ENCODE results near the gene SYT17.

SYT17 gene

DNA sequence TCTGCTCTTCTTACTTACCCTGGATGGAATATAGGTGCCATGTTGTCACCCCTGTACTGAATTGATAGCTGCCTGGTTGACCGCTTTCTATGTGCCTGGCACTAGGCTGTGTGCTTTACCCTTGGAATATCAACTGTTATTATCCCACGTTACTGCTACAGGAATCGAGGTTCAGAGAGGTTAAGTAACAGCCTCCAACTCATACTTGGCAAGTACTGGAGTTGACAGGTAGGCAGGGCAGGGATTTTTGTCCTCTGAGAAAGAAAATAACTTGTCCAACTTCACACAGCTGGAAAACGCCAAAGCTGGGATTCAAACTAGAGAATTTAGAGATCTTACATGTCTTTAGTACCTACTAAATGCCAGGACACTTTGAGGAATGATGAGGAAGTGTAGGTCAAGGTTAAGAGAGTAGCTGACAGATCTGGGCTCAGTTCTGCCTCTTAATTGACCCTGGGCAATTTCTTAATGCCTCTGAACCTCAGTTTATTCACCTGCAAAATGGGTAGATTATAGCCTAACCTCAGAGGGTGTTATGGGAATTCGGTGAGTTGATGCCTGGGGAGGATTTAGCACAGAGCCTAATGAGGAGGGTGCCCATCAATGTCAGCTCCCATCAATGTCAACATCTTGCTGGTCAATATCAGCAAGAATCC is 28.5 kb upstream of the SYT17 start:
- no peak for DNase-seq

DNA sequence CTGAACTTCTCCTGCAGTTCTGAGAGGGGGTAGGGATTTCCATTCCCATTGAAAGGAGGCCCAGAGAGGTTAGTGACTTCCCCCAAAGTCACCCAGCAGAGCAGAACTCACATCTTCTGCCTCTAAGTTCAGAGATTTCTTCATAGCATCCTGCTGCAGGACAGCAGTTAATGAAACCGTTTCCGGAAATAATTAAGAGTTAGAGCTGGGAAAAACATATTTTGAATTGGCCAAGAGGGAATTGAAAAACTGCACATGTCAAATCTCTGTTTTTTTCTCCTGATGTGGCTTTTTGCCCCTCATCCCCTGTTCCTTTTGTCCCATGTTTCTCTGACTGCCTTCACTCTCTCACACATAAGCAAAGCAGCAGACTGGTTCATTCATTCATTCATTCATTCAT is 27.6 kb upstream of the SYT17 start:
- no peak for DNase-seq

GRCh38 chr16:19142939-19143598 is 25.0 kb upstream of the SYT17 start:
- no peak for DNase-seq

GRCh38 chr16:19143599-19143956 is 24.5 kb upstream of the SYT17 start:
- DNase-seq: no peak

DNA sequence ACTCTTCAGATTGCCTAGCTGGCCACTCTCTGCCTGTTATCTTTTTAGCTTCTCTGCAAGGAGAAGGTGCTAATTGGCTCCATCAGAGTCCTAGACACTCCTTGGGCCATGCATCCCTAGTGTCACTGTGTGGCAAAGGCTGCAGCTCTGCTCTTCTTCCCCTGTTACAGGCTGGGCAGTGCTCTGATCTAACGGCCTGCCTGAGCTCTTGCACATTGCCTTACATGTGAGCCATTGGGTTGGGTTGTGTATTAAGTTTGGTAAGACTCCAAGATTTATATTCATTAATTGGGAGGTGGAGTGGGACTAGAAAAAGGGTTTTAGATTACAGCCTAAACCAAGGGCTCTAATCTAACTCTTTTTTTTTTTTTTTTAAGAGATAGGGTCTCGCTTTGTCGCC is 23.0 kb upstream of the SYT17 start:
- DNase-seq: no peak

DNA sequence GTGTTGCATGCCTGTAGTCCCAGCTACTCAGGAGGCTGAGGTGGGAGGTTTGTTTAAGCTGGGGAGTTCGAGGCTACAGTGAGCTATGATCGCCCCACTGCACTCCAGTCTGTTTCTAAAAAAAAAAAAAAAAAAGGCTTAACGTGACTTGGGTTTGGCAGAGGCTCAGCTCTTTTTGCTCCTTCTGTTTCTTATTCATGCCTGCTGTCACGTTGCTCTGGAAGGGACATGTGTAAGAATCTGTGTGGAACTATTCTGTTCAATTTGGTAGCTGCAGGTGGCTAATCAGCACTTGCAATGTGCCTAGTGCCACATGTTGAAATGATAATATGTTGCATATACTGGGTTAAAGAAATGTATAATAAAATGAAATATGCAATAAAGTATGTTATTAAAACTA is 20.9 kb upstream of the SYT17 start:
- no peak for DNase-seq

DNA sequence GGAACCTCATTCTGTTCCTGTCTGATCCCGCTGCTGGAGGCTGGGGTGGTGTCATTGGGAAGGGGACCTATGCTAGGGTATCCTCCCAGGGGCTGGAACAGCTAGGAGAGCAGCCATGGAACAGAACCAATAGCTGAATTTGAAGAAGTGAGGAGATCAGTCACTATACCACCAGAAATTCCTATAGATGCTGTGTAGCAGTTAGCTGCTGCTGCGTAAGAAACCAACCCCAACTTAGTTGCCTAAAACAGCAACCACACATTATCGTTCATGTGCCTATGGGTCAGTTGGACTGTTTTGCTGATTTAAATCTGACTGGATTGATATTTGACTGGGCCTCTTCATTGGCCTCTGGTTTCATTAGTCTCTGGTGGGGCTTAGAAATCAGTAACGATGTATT is 20.4 kb upstream of the SYT17 start:
- DNase-seq: no peak

DNA sequence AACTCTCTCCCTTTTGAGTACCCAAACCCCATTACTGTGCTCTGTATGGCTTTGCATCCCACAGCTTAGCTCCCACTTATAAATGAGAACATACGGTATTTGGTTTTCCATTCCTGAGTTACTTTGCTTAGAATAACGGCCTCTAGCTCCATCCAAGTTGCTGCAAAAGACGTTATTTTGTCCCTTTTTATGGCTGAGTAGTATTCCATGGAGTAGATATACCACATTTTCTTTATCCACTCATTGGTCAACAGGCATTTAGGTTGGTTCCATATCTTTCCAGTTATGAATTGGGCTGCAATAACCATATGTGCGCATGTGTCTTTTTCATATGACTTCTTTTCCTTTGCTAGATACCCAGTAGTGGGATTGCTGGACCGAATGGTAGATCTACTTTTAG is 19.9 kb upstream of the SYT17 start:
- no peak for DNase-seq

GRCh38 chr16:19151310-19151709 is 16.7 kb upstream of the SYT17 start:
- DNase-seq: no peak

- no peak for DNase-seq
Observed at GRCh38 chr16:19152042-19152441, 16.0 kb upstream of the SYT17 start.

DNA sequence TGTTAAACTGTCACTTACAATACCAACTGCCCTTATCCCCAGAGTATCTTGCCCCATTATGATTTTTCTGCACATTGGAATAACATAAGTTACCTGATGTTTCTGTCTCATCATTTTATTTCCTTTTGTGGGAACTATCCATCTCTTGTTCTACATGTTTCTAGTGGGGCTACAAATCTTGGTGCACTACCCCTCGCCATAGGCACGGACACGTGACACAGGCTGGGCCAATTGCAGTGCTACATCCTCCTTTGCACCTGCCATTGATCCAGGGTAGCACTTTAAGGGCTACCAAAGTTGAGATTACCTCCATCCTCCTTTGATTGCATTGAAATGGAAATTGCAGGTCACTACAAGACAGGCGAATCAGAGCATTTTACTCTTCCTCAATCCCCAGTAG is 14.2 kb upstream of the SYT17 start:
- no peak for DNase-seq

DNA sequence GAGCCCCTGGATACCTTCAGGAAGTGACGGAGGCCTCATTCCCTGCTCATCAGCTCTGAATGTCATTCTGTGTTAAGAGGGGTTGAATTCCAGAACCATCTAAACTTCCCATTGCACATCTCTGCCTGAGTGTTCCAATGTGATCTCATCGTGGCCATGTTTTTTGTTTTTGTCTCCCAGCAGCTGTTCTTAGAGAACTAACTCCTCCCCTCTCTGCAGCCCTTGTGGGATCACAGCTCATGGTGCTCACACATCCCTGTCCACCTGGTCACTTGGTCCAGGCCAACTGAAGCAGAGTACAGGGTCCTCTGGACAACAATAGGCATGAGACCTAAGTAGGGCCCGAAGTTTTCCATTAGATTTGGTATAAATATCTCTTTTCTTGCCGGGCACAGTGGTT is 6.0 kb upstream of the SYT17 start:
- no peak for DNase-seq

DNA sequence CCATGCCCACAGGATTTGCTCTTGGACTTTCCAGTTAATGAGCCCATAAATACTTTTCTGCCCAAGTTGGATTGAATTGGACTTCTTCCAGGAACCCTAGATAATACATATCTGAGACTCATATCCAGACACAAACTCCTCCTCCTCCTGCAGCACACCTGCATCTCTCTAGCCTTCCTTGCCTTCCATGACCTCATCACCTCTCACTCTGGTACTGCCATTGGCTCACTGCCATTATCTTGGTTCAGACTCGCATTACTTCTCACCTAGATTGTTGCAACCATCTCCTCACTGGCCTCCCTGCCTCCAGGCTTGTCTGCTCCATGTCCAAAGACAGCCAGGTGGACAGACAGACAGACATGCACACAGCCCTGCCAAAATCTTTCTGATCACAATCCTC is 4.8 kb upstream of the SYT17 start:
- no peak for DNase-seq

- DNase-seq: no peak
Observed at GRCh38 chr16:19164285-19164684, 3.8 kb upstream of the SYT17 start.

DNA sequence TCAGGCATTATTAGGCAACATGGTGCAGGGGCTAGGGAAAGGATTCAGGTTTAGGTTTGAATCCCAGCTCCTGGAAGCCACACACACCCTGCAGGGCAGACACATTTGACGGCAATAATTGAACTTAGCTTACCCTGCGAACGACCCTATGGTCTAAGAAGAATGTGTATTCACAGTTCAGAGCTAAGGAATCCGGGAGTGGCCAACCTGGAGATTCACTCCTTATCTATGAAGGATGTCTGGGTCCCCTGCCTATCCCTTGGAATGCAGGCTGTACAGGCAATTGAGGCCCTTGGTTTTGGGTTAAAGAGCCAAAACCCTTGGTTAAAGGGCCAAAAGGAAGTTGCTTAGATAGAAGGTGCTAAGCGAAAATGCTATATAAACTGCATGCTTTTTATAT is 2.9 kb upstream of the SYT17 start:
- no peak for DNase-seq

DNA sequence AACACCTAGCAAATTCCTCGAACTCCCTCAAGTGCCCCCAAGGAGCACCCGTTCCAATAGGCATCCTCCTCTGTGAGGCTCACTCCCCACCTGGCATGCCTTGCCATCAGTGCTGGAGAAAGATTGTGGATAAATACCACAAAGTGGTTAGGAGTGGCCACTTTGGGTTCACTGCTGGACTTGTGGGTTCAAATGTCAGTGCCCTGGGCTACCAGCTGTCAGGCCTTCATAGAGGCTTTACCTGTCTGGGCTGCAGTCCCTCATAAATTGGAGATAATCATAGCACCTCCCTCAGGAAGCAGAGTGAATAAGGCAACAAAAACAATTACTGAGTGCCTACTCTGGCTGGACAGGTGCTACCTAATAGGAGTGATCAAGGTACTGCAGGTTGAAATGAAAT is 1.5 kb upstream of the SYT17 start:
- no peak for DNase-seq

- no peak for DNase-seq
Observed at GRCh38 chr16:19168371-19169081, 486 bp downstream of the SYT17 start.

GRCh38 chr16:19169082-19169639 is 1.1 kb downstream of the SYT17 start:
- DNase-seq: no peak

- no peak for DNase-seq
Observed at GRCh38 chr16:19170043-19170655, 2.1 kb downstream of the SYT17 start.

GRCh38 chr16:19172098-19172780 is 4.2 kb downstream of the SYT17 start:
- no peak for DNase-seq

DNA sequence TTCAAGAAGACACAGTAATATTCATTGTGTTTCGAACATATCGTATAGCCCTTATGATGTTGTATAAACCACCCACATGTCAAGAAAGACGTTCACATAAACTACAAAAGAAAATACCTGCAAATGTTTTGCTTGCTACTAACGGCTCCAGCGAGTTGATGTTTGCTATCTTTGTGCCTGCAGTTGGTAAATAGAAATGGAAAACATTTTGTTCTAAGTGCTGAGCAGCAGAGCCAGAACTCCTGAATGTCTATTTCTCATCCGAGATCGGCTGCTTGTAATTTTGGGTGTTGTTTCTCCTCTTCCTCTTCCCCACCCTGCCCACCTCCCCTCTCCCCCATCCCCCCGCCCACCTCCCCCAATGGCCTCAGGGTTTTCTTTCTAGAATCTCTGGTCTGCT is 5.0 kb downstream of the SYT17 start:
- DNase-seq: no peak

- no peak for DNase-seq
Observed at GRCh38 chr16:19173649-19174383, 5.8 kb downstream of the SYT17 start.
